GM12891 (cell line): ENCODE data around the gene ZNF516.

ENCODE experiments used
- DNase-seq: peaks from one replicate; pipeline ENCODE4 v3.0.0; 2011; ENCODE audit warnings: low spot score; ENCODE audit not compliant: insufficient read length
- FAIRE-seq: peaks from 2 replicates; lab custom pipeline; 2011; peaks lifted over from hg19 to GRCh38; lab: Jason Lieb, UNC
- PAX5 ChIP-seq: IDR thresholded peaks from 2 replicates; pipeline ENCODE4 v1.6.1; 2011; ENCODE audit warnings: low read length, moderate library complexity, mild to moderate bottlenecking; ENCODE audit not compliant: insufficient read depth, severe bottlenecking
- POLR2A ChIP-seq: IDR thresholded peaks from 2 replicates; pipeline ENCODE4 v1.6.1; 2011; ENCODE audit warnings: low read depth, low read length, control low read depth
- POLR2AphosphoS5 ChIP-seq: IDR thresholded peaks from 2 replicates; pipeline ENCODE4 v1.6.1; 2011; ENCODE audit warnings: low read depth, low read length, control low read depth
- POU2F2 ChIP-seq: IDR thresholded peaks from 2 replicates; pipeline ENCODE4 v1.6.1; 2011; ENCODE audit warnings: low read depth, mild to moderate bottlenecking, control low read depth, low read length, moderate library complexity
- SPI1 ChIP-seq: IDR thresholded peaks from 2 replicates; pipeline ENCODE4 v1.6.1; 2011; ENCODE audit warnings: low read depth, low read length, control low read depth
- TAF1 ChIP-seq: IDR thresholded peaks from 2 replicates; pipeline ENCODE4 v1.6.1; 2011; ENCODE audit warnings: low read depth, low read length, control low read depth

The ZNF516 gene

GRCh38 chr18:76471593-76471992 is 23.4 kb downstream of the ZNF516 start:
- no peak for DNase-seq
- TF ChIP-seq POU2F2 (no peak), POLR2AphosphoS5 (no peak), SPI1 (no peak), POLR2A (no peak), PAX5 (no peak), TAF1 (no peak)
- FAIRE-seq, result no peak

GRCh38 chr18:76468345-76469304 is 26.4 kb downstream of the ZNF516 start:
- TF ChIP-seq POLR2A (no peak), POLR2AphosphoS5 (no peak), SPI1 (no peak), PAX5 (no peak), TAF1 (no peak), POU2F2 (no peak)
- DNase-seq (no peak), FAIRE-seq (peak; percentile 52)

DNA sequence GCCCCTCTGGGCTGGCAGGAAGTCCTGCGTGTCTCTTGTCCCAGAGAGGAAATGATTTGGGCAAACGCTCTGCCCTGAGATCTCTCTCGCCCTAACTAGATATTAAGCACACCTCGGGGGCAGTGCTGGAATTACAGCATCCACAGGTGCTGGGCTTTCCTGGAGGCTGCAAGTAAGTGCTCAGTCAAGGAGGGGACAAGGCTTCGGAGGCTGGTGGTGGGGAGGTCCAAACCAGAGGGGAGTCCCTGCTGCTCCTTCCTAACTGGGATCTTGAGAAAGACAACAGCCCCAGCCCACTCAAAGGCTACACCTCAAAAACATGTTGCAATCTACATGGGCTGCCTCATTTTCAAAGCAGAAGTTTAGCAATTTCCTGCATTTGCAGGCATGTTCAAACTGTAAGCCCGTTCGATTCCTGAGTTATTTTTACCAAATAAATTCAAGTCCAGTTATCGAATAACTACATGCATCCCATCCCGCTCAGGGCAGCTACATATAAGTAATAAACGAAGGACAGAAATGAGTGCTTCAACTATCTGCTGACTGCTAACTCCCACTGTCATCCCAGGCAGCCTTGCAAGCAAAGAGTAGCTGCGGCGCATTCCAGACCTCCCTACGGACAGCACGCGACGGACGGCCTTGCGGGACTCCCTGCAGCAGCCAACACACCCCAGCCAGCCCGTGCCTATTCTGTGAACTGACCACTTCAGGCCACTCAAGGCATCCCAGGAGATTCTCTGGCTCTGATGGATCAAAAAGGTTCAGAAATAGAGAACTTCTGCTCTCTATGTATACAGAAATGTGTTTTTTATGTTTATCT is 27.5 kb downstream of the ZNF516 start:
- no peak for DNase-seq
- TF ChIP-seq POLR2A (no peak), PAX5 (no peak), POLR2AphosphoS5 (no peak), SPI1 (no peak), TAF1 (no peak), POU2F2 (no peak)
- FAIRE-seq, result peak; percentile 65

GRCh38 chr18:76466410-76466991 is 28.5 kb downstream of the ZNF516 start:
- FAIRE-seq (no peak), DNase-seq (no peak)
- TF ChIP-seq POU2F2 (no peak), POLR2A (no peak), PAX5 (no peak), POLR2AphosphoS5 (no peak), TAF1 (no peak), SPI1 (no peak)

- no peak for DNase-seq
- FAIRE-seq, result no peak
- TF ChIP-seq POU2F2 (no peak), TAF1 (no peak), SPI1 (no peak), POLR2AphosphoS5 (no peak), PAX5 (no peak), POLR2A (no peak)
Measured at GRCh38 chr18:76465630-76466409, 29.2 kb downstream of the ZNF516 start.

GRCh38 chr18:76464281-76465259 is 30.5 kb downstream of the ZNF516 start:
- DNase-seq (no peak), FAIRE-seq (no peak)
- TF ChIP-seq PAX5 (no peak), TAF1 (no peak), POLR2AphosphoS5 (no peak), POU2F2 (no peak), SPI1 (no peak), POLR2A (no peak)

DNA sequence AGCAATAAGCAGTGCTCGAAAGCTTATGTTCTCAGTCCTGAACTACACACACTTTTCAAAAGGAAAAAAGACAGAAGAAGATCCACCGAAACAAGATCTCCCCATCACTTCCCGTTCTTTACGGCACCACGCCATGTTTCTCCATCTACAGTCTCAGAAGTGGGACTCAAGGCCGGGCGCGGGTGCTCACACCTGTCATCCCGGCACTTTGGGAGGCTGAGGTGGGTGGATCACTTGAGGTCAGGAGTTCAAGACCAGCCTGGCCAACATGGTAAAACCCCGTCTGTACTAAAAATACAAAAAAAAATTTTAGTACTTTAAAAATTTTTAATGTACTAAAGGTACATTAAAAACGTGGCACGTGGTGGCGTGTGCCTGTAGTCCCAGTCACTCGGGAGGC is 31.2 kb downstream of the ZNF516 start:
- TF ChIP-seq TAF1, result no peak
- DNase-seq (no peak), FAIRE-seq (no peak)

DNA sequence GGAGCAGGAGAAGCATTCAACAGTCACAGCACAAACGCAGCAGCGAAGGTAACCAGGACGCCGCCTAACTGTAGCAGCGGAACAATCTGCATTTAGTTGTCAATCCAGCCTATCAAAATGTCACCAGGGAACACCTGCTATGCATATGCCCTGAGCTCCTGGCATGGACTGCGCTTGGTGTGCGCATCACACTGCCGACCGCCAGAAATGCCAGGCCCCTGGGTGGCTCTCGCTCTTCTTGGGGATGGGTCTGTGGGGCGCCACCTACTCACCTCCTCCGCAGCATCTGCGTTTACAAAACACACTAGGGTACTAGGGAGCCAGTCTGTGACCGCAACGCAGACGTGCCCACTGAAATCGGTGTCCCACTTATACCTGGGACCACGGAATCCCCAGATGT is 31.7 kb downstream of the ZNF516 start:
- no peak for FAIRE-seq
- no peak for DNase-seq
- TF ChIP-seq PAX5, result no peak
- TF ChIP-seq POU2F2, result no peak
- no peak for TF ChIP-seq TAF1
- no peak for TF ChIP-seq POLR2A
- TF ChIP-seq POLR2AphosphoS5, result no peak
- TF ChIP-seq SPI1, result no peak

DNA sequence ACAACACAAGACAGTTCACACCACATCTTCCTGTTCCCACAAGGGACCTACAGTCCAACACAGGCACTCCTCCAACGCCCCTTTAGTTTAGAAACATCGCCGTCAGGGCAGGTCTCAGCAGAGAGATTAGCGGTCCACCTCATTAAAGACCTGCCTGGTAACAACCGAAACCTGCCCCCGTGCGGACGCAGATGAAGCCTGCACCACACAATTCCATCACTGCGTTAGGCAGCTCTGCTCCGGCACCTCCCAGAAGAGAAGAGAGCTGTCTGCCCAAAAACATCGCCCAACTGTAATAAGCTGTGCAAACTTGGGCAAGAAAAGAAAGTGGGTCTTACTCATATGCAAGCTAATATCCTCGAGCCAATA is 32.7 kb downstream of the ZNF516 start:
- FAIRE-seq, result no peak
- no peak for TF ChIP-seq POLR2AphosphoS5
- TF ChIP-seq TAF1, result no peak
- no peak for TF ChIP-seq SPI1
- no peak for TF ChIP-seq PAX5
- no peak for TF ChIP-seq POLR2A
- TF ChIP-seq POU2F2, result no peak
- DNase-seq, result no peak
